Endothelial cell of umbilical vein (primary cell): Measurements from ENCODE around the gene CDC23. TPM values are rescaled to one million over a fixed set of nuclear protein-coding genes. Genes with fewer than 3 reads are reported as not detected.

Experiments
- BruUV-seq: library from RNA; stranded (reverse); fragments of 400-500 nt; replicated peaks from 2 replicates; lab custom pipeline; 2021; lab: Mats Ljungman, UMichigan
- CTCF ChIA-PET: fragments of 300-600, 350-600 bp; sonication (Branson Sonifier 250); formaldehyde crosslinking; loops from one replicate; lab custom pipeline; 2021; ENCODE audit warnings: antibody characterized with exemption, inconsistent platforms; lab: Charles Lee
- POLR2A ChIA-PET: fragments of 300-600, 350-600 bp; sonication (Branson Sonifier 250); formaldehyde crosslinking; loops from one replicate; lab custom pipeline; 2021; ENCODE audit warnings: antibody characterized with exemption, inconsistent platforms; lab: Charles Lee
- DNase-seq: peaks from one replicate; pipeline ENCODE4 v3.0.0-alpha.2; 2011; ENCODE audit warnings: low read depth, low spot score
- FAIRE-seq: peaks from 2 replicates; lab custom pipeline; 2011; peaks lifted over from hg19 to GRCh38; lab: Jason Lieb, UNC
- H2AFZ ChIP-seq: 2 replicates; pipeline ENCODE4 v1.6.0; 2012; ENCODE audit warnings: low read depth, low read length, control low read depth, inconsistent platforms
- H3K27ac ChIP-seq: 2 replicates; pipeline ENCODE4 v1.5.1; 2011; ENCODE audit warnings: low read depth, mild to moderate bottlenecking, control low read depth, low read length, moderate library complexity; ENCODE audit not compliant: insufficient read depth
- H3K27me3 ChIP-seq, 2 experiments: 2 replicates each; pipeline versions ENCODE4 v1.6.0 to v1.6.1; 2011; ENCODE audit warnings: low read length in 2 of 2, mixed read lengths in 1 of 2; ENCODE audit not compliant: control insufficient read depth in 2 of 2, insufficient read depth in 2 of 2
- H3K36me3 ChIP-seq, 2 experiments: 2 replicates in 1 of 2; 3 replicates in 1 of 2; pipeline ENCODE4 v1.5.1; 2011; ENCODE audit warnings: low read length in 2 of 2, mild to moderate bottlenecking in 1 of 2, moderate library complexity in 1 of 2; ENCODE audit not compliant: control insufficient read depth in 2 of 2, insufficient read depth in 2 of 2; ENCODE audit errors: extremely low read depth in 1 of 2
- H3K4me1 ChIP-seq: 3 replicates; pipeline ENCODE4 v1.5.1; 2011; ENCODE audit warnings: mild to moderate bottlenecking, low read length; ENCODE audit not compliant: control insufficient read depth, insufficient read depth; ENCODE audit errors: extremely low read depth
- H3K4me2 ChIP-seq: 2 replicates; pipeline ENCODE4 v1.6.1; 2011; ENCODE audit warnings: low read length, control low read depth, mixed read lengths; ENCODE audit not compliant: insufficient read depth
- H3K4me3 ChIP-seq, 3 experiments: fragments of 200-600 bp in 1 of 3; sonication (generic), shearing (Covaris generic) in 1 of 3; replicated peaks in 1 of 3; 2 replicates each; pipeline ENCODE4 v1.5.1; 2011 to 2016; ENCODE audit warnings: control low read depth in 3 of 3, low read length in 3 of 3, mild to moderate bottlenecking in 2 of 3, inconsistent platforms in 1 of 3, low read depth in 1 of 3, moderate library complexity in 1 of 3; ENCODE audit not compliant: insufficient read depth in 1 of 3
- H3K79me2 ChIP-seq: 2 replicates; pipeline ENCODE4 v1.6.0; 2012; ENCODE audit warnings: low read length, inconsistent platforms; ENCODE audit not compliant: control insufficient read depth, insufficient read depth
- H3K9ac ChIP-seq: replicated peaks from 2 replicates; pipeline ENCODE3; 2011; ENCODE audit warnings: low read length, control low read depth; ENCODE audit not compliant: insufficient read depth; ENCODE audit errors: extremely low read depth
- H3K9me1 ChIP-seq: replicated peaks from 3 replicates; pipeline ENCODE4 v1.6.0; 2011; ENCODE audit warnings: mild to moderate bottlenecking, low read length; ENCODE audit not compliant: control insufficient read depth, insufficient read depth; ENCODE audit errors: extremely low read depth
- H3K9me3 ChIP-seq: replicated peaks from 2 replicates; pipeline ENCODE4 v1.5.1; 2012; ENCODE audit warnings: low read length, inconsistent platforms; ENCODE audit not compliant: control insufficient read depth, insufficient read depth
- H4K20me1 ChIP-seq: replicated peaks from 2 replicates; pipeline ENCODE3; 2011; ENCODE audit warnings: mild to moderate bottlenecking, low read length; ENCODE audit not compliant: control insufficient read depth, insufficient read depth; ENCODE audit errors: extremely low read depth
- CTCF ChIP-seq, 2 donors: IDR thresholded peaks; 1 replicate in 1 of 2; 2 replicates in 1 of 2; pipeline ENCODE4 v1.5.1; 2011; ENCODE audit warnings: low read length in 2 of 2, mild to moderate bottlenecking in 2 of 2, moderate library complexity in 2 of 2, control low read depth in 1 of 2, inconsistent platforms in 1 of 2, low read depth in 1 of 2; ENCODE audit not compliant: insufficient read depth in 1 of 2; ENCODE audit errors: extremely low read depth in 1 of 2
- EZH2 ChIP-seq: IDR thresholded peaks from 2 replicates; pipeline ENCODE4 v1.6.1; 2012; ENCODE audit warnings: borderline replicate concordance, low read depth, mild to moderate bottlenecking, moderate library complexity, low read length, inconsistent platforms; ENCODE audit not compliant: severe bottlenecking
- FOS ChIP-seq: IDR thresholded peaks from 2 replicates; pipeline ENCODE4 v1.6.1; 2011; ENCODE audit warnings: mild to moderate bottlenecking, low read length, moderate library complexity, borderline replicate concordance; ENCODE audit not compliant: insufficient read depth
- GATA2 ChIP-seq: IDR thresholded peaks from 2 replicates; pipeline ENCODE4 v1.7.0; 2011; ENCODE audit warnings: low read depth, mild to moderate bottlenecking, moderate library complexity, mixed read lengths, low read length; ENCODE audit not compliant: insufficient read length, insufficient read depth
- JUN ChIP-seq: IDR thresholded peaks from 2 replicates; pipeline ENCODE4 v1.6.1; 2011; ENCODE audit warnings: borderline replicate concordance, low read depth; ENCODE audit not compliant: insufficient read length, insufficient read depth
- MAX ChIP-seq: IDR thresholded peaks from 2 replicates; pipeline ENCODE4 v1.6.1; 2011; ENCODE audit not compliant: insufficient read depth, insufficient read length
- MYC ChIP-seq: IDR thresholded peaks from one replicate; pipeline ENCODE4 v1.6.1; 2011; ENCODE audit warnings: mild to moderate bottlenecking, low read depth, low read length
- POLR2A ChIP-seq: IDR thresholded peaks from 2 replicates; pipeline ENCODE4 v1.6.1; 2012; ENCODE audit warnings: low read depth, mild to moderate bottlenecking, control low read depth, low read length
- POLR2AphosphoS5 ChIP-seq: IDR thresholded peaks from 2 replicates; pipeline ENCODE4 v1.6.1; 2012; ENCODE audit warnings: low read depth, mild to moderate bottlenecking, control low read depth, low read length, moderate library complexity; ENCODE audit not compliant: insufficient read depth
- dilution Hi-C: fragments of 300-500 bp; cut with MboI; formaldehyde crosslinking; loops from one replicate; pipeline ENCODE4 v1.15.0; 2019; ENCODE audit warnings: low sequenced_read_pairs; ENCODE audit not compliant: extremely low pct_ligation_motif_present
- intact Hi-C: fragments of 100-400 bp; cut with micrococcal nuclease; formaldehyde crosslinking; loops from one replicate; pipeline ENCODE4 v1.10.0; 2022
- polyA plus RNA-seq, 4 experiments: library from polyadenylated mRNA; depleted of rRNA in 3 of 4; stranded (reverse) in 3 of 4; unstranded in 1 of 4; fragments of >200 nt; gene quantifications; 2 replicates each; pipeline versions ENCODE4 v1.2.1 to v1.2.3, GENCODE V29; 2011 to 2012; ENCODE audit warnings: missing spikeins in 1 of 4
- total RNA-seq: library from RNA; stranded (reverse); gene quantifications from 2 replicates; pipeline ENCODE4 v1.2.3, GENCODE V29; 2021

The CDC23 gene
- total and polyA plus RNA-seq, 2 donors (not counting 3 experiments of a cell fraction or from before 2014, with no cell fraction given), result 28.5 to 41.2 TPM

- CTCF ChIA-PET, result no interaction called here
- POLR2A ChIA-PET, result no interaction called here
- Histone ChIP-seq H3K79me2 (no peaks in the 10 kb centered on the region), H3K4me3 (no peak overlapping the region), H4K20me1 (no peaks in the 10 kb centered on the region), H3K4me2 (no peak overlapping the region), H3K9me3 (no peaks in the 10 kb centered on the region), H2AFZ (no peak overlapping the region), H3K9me1 (no peaks in the 10 kb centered on the region), H3K4me1 (peaks cover 5% of the 10 kb centered on the region), H3K9ac (no peak overlapping the region), H3K27ac (no peak overlapping the region), H3K27me3 (no peaks in the 10 kb centered on the region), H3K36me3 (no peaks in the 10 kb centered on the region)
- dilution Hi-C loops (no loop called here), intact Hi-C loops (no loop called here)
- no TSS peak for BruUV-seq
- TF ChIP-seq CTCF (IDR thresholded peaks at IDR 0.05; ENCODE audit: extremely low read depth in 1 of 2, insufficient read depth in 1 of 2, low read depth in 1 of 2, low read length in 2 of 2) (no peak), FOS (no peak), MYC (no peak), MAX (no peak), JUN (no peak), POLR2A (no peak), POLR2AphosphoS5 (no peak), EZH2 (no peak), GATA2 (no peak)
- FAIRE-seq (no peak), DNase-seq (no peak)
Observed at GRCh38 chr5:138141734-138142133, 71.4 kb downstream of the CDC23 start.
